HCT116 (cell line): ENCODE data around the gene AVEN.
"Not testable (repeated sequence)": the region's sequence is repeated elsewhere in the genome, so short reads cannot be mapped to it uniquely, and the experiment has no call there.

ENCODE experiments used
- CEBPB ChIP-seq: IDR thresholded peaks from 2 replicates; pipeline ENCODE4 v1.6.1; 2012; ENCODE audit warnings: low read depth
- JUND ChIP-seq: IDR thresholded peaks from 2 replicates; pipeline ENCODE4 v1.6.1; 2012
- POLR2A ChIP-seq: IDR thresholded peaks from 2 replicates; pipeline ENCODE4 v1.7.0; 2011; ENCODE audit warnings: borderline replicate concordance; ENCODE audit not compliant: insufficient read depth, insufficient read length; ENCODE audit errors: extremely low read depth
- SP1 ChIP-seq: IDR thresholded peaks from 2 replicates; pipeline ENCODE4 v1.6.1; 2012; ENCODE audit warnings: low read depth
- SRF ChIP-seq: IDR thresholded peaks from 2 replicates; pipeline ENCODE4 v1.6.1; 2012; ENCODE audit warnings: low read depth
- YY1 ChIP-seq: IDR thresholded peaks from 2 replicates; pipeline ENCODE4 v1.6.1; 2011; ENCODE audit warnings: low read length, low read depth, moderate library complexity, mild to moderate bottlenecking; ENCODE audit not compliant: insufficient replicate concordance; ENCODE audit errors: extremely low read depth
- TF ChIP-seq, protein P1 (sequence below), 3 experiments: fragments of 200-600 bp in 1 of 3; sonication (generic) in 1 of 3; IDR thresholded peaks in 2 of 3; conservative IDR thresholded peaks in 1 of 3; 2 replicates each; pipeline ENCODE4 v1.5.1; 2012 to 2017; ENCODE audit warnings: low read depth in 2 of 3, low read length in 2 of 3, antibody characterized with exemption in 1 of 3, borderline replicate concordance in 1 of 3, control low read depth in 1 of 3, mild to moderate bottlenecking in 1 of 3, mixed read lengths in 1 of 3, mixed run types in 1 of 3, moderate library complexity in 1 of 3; ENCODE audit not compliant: insufficient read depth in 1 of 3
- TF ChIP-seq, protein P2 (sequence below): IDR thresholded peaks from 2 replicates; pipeline ENCODE4 v1.6.1; 2012; ENCODE audit warnings: low read depth
- TF ChIP-seq, protein P3 (sequence below): IDR thresholded peaks from 2 replicates; pipeline ENCODE4 v1.6.1; 2012

DNA sequence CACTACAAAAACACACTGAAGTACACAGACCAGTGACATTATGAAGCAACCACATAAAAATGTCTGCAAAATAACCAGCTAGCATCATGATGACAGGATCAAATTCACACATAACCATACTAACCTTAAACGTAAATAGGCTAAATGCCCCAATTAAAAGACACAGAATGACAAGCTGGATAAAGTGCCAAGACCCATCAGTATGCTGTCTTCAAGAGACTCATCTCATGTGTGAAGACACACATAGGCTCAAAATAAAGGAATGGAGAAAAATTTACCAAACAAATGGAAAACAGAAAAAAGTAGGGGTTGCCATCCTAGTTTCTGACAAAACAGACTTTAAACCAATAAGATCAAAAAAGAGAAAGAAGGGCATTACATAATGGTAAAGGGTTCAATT lies 11.4 kb upstream of the AVEN start:
- not testable (repeated sequence) for TF ChIP-seq JUND, POLR2A, YY1, CEBPB, SP1, SRF
- TF ChIP-seq, protein P1, sequence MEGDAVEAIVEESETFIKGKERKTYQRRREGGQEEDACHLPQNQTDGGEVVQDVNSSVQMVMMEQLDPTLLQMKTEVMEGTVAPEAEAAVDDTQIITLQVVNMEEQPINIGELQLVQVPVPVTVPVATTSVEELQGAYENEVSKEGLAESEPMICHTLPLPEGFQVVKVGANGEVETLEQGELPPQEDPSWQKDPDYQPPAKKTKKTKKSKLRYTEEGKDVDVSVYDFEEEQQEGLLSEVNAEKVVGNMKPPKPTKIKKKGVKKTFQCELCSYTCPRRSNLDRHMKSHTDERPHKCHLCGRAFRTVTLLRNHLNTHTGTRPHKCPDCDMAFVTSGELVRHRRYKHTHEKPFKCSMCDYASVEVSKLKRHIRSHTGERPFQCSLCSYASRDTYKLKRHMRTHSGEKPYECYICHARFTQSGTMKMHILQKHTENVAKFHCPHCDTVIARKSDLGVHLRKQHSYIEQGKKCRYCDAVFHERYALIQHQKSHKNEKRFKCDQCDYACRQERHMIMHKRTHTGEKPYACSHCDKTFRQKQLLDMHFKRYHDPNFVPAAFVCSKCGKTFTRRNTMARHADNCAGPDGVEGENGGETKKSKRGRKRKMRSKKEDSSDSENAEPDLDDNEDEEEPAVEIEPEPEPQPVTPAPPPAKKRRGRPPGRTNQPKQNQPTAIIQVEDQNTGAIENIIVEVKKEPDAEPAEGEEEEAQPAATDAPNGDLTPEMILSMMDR (IDR thresholded peaks at IDR 0.05 in 2 of 3, conservative IDR thresholded peaks at IDR 0.05 in 1 of 3; ENCODE audit: borderline replicate concordance in 1 of 3, insufficient read depth in 1 of 3, low read depth in 2 of 3, low read length in 2 of 3): not testable (repeated sequence)
- TF ChIP-seq, protein P2, sequence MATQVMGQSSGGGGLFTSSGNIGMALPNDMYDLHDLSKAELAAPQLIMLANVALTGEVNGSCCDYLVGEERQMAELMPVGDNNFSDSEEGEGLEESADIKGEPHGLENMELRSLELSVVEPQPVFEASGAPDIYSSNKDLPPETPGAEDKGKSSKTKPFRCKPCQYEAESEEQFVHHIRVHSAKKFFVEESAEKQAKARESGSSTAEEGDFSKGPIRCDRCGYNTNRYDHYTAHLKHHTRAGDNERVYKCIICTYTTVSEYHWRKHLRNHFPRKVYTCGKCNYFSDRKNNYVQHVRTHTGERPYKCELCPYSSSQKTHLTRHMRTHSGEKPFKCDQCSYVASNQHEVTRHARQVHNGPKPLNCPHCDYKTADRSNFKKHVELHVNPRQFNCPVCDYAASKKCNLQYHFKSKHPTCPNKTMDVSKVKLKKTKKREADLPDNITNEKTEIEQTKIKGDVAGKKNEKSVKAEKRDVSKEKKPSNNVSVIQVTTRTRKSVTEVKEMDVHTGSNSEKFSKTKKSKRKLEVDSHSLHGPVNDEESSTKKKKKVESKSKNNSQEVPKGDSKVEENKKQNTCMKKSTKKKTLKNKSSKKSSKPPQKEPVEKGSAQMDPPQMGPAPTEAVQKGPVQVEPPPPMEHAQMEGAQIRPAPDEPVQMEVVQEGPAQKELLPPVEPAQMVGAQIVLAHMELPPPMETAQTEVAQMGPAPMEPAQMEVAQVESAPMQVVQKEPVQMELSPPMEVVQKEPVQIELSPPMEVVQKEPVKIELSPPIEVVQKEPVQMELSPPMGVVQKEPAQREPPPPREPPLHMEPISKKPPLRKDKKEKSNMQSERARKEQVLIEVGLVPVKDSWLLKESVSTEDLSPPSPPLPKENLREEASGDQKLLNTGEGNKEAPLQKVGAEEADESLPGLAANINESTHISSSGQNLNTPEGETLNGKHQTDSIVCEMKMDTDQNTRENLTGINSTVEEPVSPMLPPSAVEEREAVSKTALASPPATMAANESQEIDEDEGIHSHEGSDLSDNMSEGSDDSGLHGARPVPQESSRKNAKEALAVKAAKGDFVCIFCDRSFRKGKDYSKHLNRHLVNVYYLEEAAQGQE: not testable (repeated sequence)
- TF ChIP-seq, protein P3, sequence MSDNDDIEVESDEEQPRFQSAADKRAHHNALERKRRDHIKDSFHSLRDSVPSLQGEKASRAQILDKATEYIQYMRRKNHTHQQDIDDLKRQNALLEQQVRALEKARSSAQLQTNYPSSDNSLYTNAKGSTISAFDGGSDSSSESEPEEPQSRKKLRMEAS: not testable (repeated sequence)
